HG02870 (cell line): ENCODE measurements around the gene MACROD2.

Source experiments
- ATAC-seq: cut with Tn5 transposase; IDR thresholded peaks from one replicate; pipeline ENCODE4 v1.9.1; 2021; ENCODE audit warnings: mild to moderate bottlenecking, moderate library complexity; ENCODE audit not compliant: unreplicated experiment

MACROD2 gene

DNA sequence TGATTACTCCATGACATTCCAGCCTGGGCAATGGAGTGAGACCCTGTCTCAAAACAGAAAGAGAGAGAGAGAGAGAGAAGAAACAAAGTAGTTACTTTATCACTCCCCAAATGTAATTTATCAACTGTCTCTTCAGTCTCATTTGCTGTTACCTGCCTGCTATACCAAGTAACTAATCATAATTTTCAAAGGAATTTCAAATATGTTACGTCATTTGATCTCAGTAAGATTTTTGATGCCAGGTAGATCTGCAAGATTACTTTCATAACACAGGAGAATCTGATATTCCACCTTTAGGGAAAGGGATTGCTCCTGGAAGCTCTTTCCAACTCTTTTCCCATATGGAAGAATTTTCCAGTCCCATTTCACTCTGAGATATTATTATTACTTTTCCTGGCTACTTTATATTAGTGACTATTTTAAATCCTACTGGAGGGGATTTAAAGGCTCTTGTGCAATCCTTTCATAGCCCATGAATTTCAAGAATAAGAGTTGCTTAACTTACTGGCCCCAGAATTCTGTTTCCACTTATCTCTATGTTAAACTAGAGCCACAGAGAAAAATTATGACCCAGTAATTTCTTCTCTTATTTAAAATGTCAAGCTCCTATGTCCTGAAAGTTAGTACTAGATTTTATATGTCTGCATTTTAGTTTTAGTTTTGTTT is 732.3 kb downstream of the MACROD2 start:
- no peak for ATAC-seq

DNA sequence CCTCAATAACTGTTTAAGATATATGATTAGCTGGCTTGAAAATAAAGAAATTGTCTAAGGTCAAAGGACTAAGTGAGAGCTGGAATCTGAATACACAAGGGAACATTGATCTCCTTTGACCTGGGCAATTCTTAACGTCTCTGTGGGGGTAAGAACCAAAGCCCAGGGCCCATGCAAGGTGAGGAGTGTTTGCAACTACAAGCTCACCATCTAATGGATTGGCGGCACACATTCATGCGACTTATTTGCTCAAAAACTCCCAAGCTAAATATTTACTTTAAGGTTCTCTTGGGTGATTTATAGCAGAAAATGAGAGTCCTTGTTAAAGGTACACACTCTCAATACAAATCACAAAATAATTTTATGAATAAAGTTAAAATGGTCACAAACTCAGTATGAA is 734.1 kb downstream of the MACROD2 start:
- no peak for ATAC-seq

DNA sequence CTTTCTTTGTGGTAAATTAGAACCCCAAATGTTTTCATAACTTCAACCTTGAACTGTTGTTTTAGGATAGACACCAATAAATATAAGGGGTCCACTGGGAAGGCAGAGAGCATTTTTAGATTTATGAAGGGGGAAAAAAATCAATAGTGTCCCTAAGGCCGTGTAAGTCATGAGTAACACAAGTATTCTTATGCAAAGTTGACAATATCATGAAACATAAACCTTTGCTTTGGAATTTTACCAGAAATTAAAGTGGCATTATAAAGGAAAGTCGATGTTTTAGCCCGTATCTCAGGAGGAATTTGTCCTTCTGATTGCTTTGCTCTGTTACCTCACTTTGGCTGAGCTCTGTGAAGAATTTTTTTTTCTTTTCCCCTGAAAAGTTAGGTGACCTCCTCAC is 737.0 kb downstream of the MACROD2 start:
- ATAC-seq, result no peak

DNA sequence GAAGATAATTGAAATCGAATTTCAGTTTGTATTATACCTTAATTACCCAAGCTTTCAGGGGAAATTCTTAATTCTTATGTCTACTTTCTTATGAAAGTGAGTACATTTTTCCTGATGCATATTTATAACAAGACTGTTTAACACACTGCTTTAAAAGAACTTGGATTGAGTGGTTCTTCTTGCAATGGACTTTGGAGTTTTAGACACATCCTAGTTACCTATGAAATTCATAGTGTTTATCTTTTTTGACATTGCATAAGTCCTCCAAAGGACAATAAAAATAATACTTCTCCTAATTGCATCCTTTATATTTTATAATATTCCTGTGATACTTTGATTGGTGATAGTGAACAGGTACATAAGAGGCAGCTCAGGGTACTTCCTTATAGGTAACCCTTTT is 737.7 kb downstream of the MACROD2 start:
- ATAC-seq, result no peak

DNA sequence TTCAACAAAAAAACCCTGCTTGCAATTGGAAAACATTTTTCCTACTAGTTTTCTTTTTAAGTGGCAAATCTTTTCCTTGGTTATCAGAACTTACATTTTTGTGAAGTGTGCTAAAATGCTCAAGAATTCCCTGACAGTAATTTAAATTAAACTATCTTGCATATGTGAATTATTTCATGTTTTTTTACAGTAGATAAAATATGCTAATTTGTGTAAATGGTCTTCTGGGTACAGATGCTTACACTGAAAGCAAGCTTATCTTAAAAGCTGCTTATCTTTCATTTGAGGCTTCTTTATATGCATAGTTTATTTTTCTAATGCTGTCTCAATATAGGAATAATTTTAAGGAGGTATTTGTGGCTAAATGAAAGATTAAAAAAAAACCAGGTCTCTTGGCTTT is 745.1 kb downstream of the MACROD2 start:
- no peak for ATAC-seq

DNA sequence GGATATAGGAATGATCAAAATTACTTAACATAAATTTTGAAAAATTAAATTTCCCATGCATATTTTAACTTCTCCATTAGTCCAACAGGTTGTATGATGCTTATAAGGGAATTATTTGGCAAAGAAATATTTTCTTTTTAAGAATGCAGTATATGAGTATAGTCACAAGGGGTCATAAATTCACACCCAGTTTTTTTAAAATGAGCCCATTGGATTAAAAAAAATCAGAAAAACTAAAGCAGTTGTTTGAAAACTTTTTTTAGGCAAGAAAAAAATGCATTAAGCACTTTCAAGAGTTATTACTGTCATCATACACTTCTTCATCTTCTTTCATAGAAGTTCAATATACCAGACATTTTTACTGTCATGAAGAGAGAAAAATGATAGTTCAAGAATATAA is 746.3 kb downstream of the MACROD2 start:
- no peak for ATAC-seq

DNA sequence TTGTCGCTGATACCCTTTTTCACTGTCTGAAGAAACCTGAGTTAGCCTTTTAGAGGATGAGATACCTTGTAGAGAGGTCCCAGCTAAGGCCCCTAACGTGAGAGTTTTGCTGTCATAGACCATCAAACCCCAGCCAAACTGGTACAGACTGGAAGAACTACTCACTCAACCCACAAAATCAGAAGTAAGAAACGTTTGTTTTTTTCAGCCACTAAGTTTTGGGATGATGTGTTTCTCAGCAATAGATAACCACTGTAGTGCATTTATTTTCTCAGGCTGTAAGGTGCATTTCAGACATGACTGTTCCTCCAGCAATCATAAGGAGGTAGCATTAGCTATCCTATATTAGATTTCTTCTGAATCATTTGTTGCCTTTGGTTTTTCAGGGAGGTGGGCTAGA is 749.4 kb downstream of the MACROD2 start:
- ATAC-seq, result peak; percentile 91

DNA sequence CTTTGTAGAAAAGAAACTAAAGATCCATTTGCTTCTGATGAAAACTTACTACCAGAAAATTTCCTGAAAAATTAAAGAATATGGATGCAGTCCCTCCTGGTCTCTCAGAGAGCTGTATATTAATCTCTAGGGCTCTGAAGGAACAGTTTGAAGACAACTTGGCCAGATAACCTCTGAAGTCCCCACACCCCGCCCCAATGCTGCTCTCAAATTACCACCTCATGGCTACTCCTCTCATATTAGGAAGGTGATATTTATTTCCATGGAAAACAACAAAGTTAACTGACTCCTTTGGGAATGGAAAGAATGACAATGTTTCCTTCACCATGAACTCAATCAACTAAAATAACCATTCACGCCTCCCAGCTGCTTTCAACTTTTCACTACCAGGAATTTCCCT is 750.5 kb downstream of the MACROD2 start:
- no peak for ATAC-seq

DNA sequence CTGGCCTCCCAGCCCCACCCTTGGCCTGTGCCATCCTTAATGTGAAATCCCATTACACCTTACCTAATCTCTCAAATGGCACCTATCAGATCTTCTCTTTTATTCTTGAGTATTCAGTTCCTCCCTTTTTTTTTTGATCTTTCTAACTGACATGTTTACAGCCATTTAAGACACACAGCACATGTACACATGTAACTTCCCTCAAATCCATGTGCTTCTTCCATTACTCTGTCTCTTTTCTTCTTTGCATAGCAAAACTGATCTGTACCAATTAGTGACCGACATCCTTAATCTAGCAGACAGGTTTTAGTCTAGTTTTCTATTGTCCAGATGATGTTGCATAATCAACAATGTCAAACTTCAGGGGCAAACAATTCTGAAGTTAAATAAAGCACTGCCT is 755.9 kb downstream of the MACROD2 start:
- no peak for ATAC-seq

DNA sequence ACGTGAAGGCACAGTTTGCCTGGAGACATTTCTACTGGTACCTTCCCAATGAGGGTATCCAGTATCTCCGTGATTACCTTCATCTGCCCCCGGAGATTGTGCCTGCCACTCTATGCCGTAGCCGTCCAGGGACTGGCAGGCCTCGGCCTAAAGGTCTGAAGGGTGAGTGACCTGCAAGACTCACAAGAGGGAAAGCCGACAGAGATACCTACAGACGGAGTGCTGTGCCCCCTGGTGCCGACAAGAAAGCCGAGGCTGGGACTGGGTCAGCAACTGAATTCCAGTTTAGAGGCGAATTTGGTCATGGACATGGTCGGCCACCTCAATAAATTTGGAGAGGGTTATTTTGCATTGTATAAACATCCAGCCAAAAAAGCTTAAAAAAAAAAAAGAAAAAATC is 762.4 kb downstream of the MACROD2 start:
- no peak for ATAC-seq

DNA sequence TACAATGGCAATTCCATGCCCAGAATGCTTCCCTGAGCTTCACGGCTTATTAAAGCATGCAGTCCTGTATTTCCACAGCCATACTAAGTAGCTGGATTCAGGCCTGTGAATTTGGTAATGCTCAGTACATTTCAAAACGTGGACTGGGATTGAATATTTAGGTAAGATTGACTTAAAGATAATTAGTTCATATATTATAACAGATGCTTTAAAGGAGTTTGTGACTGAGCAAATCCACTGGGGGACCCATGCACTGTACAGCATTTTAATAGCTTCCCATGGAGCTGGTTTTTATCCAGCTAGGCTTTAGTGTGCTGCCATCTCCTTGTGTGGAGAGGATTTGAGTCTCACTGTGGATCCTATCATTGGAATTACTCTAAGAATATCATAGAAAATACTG is 763.0 kb downstream of the MACROD2 start:
- no peak for ATAC-seq

DNA sequence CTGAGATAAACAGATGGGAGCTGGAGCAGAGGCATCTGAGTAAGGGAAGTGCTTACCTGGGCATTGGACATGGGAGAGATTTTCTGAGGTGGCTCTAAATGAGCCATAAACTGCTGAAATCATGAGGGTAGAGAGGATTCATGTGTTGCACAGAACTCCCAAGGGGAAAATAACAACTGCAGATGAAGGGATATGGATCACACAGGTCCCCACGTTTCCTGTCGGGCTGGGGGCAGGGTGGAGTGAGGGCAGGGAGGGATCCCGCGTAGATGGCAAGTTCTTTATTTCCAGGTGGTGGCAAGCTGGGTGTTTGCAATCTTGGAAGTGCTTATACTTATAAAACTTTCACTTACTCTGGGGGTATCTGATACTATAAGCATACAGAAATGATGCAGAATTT is 764.7 kb downstream of the MACROD2 start:
- no peak for ATAC-seq

DNA sequence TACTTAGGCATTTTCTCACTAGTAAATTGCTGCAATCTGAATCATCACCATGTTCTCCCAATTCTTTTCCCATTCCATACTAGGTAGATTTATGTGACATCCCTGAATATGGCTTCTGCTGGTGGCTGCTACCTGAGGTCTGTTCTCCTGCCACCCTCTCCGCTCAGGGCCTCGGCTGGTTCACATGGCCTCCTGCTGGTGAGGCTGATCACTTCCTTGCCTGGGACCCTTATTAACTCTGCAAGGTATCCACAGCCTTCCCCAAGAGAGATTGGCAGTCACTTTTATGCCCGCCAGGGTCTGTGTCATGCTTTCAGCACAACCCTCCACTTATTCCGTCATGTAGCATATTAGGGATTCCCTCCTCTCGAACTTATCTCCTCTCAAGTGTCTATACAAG is 766.6 kb downstream of the MACROD2 start:
- ATAC-seq, result no peak

DNA sequence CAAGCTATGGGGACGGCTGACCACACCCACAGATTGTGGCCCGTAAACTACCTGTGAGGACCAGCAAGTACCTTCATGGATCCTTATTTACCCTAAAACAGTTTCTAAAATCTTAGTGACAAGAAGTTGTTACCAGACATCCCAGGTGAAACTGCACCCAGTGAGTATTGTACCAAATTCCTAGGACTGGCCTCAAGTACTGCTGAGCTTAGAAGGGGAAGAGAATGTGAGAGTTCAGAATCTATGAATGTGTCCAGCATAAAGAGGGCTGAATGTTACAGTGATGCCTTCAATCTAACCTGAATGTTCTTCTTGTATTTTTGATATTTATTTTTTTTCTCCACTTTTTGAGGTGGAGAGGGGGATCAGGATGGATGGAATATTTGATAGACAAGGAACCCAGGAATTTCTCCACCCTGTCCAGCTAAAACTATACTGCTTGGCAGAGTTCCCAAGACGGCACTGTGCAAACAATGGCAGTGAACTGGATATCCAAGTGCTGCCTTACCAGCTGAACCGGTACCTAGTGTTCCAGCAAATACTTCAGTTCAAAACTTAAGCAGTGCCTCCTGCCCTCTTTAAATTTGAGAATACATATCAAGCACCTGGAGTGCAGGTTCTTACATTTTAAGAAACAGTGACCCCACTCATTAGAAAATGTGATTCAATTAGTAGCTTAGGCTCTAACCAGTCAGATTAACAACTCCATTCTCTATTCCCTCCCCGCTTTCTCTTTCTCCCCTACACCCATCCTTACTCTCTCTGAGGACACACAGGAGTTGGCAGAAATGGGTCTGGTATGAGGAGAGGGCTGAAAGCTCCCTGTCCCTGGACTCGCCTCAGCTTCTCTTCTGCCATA is 769.4 kb downstream of the MACROD2 start:
- no peak for ATAC-seq

DNA sequence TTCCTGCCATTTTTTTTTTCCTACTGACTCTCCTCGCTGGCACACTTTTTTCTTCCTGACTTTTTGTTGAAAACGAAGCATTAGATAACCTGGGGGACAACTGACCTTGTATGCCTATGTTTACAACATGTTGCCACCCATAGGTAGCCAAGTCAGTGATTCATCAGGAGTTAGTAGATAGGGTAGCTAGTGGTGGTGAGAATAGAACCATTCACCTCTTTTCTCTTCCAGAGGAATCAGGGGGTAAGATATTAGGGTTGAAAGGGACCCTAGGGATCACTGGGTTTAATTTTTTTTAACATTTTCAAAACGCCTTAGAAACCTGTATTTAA is 770.0 kb downstream of the MACROD2 start:
- ATAC-seq, result no peak

DNA sequence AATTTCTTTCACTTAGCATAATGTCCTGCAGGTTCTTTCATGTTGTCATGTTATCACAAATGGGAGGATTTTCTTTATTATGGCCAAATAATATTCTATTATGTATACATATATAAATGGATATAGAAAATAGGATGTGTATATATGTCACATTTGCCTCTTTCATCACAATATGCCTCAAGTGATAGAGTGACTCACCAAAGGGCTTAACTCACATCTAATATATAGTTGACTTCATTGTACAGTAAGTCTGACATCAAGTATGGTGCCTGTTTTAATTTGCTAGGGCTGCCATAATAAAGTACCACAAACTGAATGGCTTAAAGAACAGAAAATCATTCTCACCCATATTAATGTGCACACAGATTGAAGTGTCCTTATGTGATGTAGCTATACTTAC is 778.2 kb downstream of the MACROD2 start:
- no peak for ATAC-seq

DNA sequence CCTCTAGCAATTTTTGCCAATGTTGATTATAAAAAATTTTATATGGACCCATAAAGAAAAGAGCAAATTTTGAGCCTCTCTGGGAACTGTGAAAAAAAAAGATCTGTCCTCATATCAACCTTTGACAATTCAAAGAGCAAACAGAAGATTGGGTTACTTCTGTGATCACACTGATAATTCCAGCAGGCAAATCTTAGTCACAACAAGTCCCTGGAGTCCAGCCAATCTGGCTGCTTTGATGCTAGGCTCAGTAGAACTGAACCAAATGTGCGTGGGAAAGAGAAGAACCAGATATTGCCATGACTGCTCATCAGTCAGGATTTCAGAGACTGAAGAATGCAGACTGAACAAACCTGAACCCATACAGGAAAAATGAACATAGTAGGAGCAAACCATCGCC is 780.5 kb downstream of the MACROD2 start:
- no peak for ATAC-seq

DNA sequence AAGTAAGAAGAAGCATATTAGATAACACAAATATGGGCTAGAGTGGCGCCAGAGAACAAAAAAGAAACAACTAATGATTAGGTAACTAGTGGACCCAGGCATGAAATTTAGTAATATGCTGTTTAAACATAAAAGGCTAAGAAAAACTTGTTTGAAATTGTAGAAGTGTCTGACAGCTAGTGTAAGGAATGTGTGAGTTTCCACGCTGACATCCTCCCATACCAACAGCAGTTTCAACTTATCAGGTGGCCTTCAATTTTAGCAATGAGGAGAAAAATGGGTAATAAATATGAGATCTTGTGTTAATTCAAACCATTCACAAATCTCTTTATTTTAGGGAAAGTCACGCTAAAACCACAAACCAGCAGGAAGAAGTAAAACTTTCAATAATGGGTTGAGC is 782.3 kb downstream of the MACROD2 start:
- ATAC-seq, result no peak

DNA sequence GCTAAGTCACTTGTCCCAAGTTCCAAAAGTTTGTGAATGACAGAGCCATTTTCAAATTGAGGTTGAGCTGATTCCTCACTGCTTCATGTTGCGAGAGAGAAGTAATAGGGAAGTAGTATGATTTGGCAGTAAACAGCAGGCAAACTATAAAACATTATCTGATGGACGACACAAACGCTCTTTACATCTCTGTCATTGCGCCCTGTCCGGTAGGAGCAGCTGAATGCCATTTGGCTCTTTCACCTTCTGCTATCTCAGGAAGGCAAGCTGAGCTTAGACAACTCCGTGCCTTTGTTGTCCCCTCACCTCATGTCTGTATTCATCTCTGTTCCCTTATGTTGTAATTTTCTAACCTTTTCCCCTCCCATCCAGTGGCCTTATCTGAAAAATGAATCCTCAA is 782.8 kb downstream of the MACROD2 start:
- ATAC-seq, result no peak

DNA sequence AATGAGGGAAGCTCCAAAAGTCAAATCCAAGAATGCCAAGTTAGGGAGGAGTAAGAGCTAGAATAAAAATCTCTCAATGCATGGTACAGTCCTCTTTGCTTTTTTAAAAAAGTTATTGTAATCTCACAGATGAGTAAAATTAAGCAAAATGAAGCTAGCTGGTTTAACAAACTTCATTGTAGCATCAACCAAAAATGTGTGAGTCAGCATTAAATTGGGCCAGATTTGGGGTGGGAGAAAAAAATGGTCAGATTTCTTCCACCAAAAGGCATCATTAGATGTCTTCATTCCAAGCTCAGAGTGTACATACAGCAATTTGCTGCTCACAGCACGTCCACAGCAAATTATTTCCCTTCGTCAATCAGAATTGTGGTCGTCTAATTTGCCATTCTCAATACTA is 783.6 kb downstream of the MACROD2 start:
- ATAC-seq, result no peak

DNA sequence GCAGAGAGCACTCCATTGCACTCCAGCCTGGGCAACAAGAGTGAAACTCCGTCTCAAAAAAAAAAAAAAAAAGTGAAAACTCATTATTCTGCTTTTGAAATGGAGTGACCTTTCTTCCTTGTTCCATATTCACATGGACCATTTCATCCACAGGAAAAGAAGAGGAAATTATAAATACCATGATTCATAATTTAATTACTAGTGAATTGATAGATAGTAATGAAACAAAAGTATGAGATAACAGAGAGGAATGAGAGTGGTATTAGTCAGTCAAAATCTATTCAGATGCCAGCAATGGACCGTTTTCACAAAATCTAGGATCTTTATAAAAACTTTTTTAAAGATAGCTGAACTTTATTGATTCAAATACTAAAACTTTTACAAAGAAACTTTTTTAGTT is 785.2 kb downstream of the MACROD2 start:
- ATAC-seq, result no peak

DNA sequence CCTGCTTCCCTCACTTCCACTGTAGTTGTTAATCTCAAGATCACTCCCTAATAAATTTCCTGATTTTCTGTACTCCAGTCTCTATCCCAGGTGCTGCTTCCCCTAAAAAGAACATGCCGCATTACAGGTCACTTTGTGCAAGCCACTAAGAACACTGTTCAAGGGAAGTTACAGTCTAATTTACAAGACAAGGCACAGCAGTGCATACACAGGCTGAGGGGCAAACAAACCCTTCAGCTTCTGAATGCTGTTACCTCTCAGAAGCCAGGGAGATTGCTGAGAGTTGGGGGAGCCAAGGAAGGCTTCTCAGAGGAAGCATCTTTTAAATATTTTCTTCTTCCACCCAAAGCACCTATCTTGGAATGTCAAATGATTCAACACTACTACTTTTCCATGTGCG is 787.4 kb downstream of the MACROD2 start:
- ATAC-seq, result no peak

DNA sequence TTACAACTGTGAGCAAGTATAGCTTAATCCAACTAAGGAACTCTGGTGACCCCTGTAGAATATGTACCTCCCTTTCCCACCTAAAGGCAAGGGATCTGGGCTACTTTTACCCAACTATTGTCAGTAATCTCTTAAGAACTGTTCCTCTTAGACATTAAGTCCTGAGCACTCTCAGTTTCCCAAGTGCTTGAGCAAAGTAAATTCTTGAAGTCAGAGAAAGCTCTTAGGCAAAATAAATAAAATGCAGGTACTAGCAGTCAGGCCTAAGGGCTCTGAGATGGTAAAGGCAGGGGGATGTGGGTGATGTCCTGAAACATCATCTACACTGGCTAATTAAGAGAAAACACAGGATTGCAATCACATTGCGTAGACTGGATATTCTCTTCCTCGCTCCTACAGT is 788.5 kb downstream of the MACROD2 start:
- no peak for ATAC-seq
